ENCODE measurements around the gene CYP1A2.
"Not testable (repeated sequence)": the region's sequence is repeated elsewhere in the genome, so short reads cannot be mapped to it uniquely, and the experiment has no call there.

- TF ChIP-seq POLR2A, CTCF (IDR thresholded peaks at IDR 0.05): not testable (repeated sequence)
Observed at GRCh38 chr15:74786081-74786480, 37.4 kb downstream of the CYP1A2 start.

All from ovary (tissue), 3 donors.